Activated CD4-positive, alpha-beta memory T cell treated with anti-CD3 and anti-CD28 coated beads, Interleukin-2, amount 10 ng/mL, durations not matched to agents 7 days and 5 days (primary cell): ENCODE data around the gene OR10D3. TPM values are rescaled to one million over a fixed set of nuclear protein-coding genes. Genes with fewer than 3 reads are reported as not detected.
"Not testable (repeated sequence)": the region's sequence is repeated elsewhere in the genome, so short reads cannot be mapped to it uniquely, and the experiment has no call there.

ENCODE experiments used
- CTCF ChIA-PET: fragments of 350-600 bp; sonication (Branson Sonifier 250); formaldehyde crosslinking; loops from one replicate; lab custom pipeline; 2021; ENCODE audit warnings: antibody characterized with exemption, inconsistent platforms; lab: Charles Lee
- POLR2A ChIA-PET: fragments of 350-600 bp; sonication (Branson Sonifier 250); formaldehyde crosslinking; loops from one replicate; lab custom pipeline; 2021; ENCODE audit warnings: antibody characterized with exemption; lab: Charles Lee
- DNase-seq: peaks from one replicate; pipeline ENCODE4 v3.0.0-alpha.2; 2020
- H3K27ac Mint-ChIP-seq: one replicate; pipeline ENCODE4 v1.8.0; 2021; ENCODE audit warnings: mild to moderate bottlenecking, mixed read lengths
- H3K27me3 Mint-ChIP-seq: one replicate; pipeline ENCODE4 v1.8.0; 2021; ENCODE audit warnings: mixed read lengths
- H3K36me3 Mint-ChIP-seq: one replicate; pipeline ENCODE4 v1.8.0; 2021; ENCODE audit warnings: low read depth, mixed read lengths
- H3K4me1 Mint-ChIP-seq: one replicate; pipeline ENCODE4 v1.8.0; 2021; ENCODE audit warnings: mixed read lengths
- H3K4me3 Mint-ChIP-seq: one replicate; pipeline ENCODE4 v1.8.0; 2021; ENCODE audit warnings: mild to moderate bottlenecking, mixed read lengths
- H3K9me3 Mint-ChIP-seq: one replicate; pipeline ENCODE4 v1.8.0; 2021; ENCODE audit warnings: mixed read lengths
- total RNA-seq, 2 experiments: library from RNA; stranded (reverse); gene quantifications; one replicate each; pipeline ENCODE4 v1.2.3, GENCODE V29; 2021

Gene OR10D3, protein sequence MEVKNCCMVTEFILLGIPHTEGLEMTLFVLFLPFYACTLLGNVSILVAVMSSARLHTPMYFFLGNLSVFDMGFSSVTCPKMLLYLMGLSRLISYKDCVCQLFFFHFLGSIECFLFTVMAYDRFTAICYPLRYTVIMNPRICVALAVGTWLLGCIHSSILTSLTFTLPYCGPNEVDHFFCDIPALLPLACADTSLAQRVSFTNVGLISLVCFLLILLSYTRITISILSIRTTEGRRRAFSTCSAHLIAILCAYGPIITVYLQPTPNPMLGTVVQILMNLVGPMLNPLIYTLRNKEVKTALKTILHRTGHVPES
- total RNA-seq: not detected

DNA sequence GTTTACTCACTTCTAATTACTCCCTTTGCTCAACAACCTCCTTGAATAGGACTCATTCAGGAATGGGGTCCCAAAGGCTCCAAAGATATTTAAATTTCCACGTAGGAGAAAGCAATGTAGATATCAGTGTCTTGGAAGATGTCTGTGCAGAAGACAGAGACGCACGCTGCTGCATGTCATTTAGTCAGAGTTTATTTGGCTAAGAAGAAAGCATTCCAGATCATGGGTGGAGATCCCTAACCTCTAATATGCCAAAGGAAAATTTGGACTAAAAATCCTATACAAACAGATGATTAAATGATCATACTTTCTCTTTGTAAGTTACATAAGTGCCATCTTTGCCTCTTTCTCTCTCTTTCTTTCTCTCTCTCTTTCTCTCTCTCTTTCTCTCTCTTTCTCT, at the start of gene OR10D3:
Gene OR10D3, plus strand, starts transcription at position 278 of the 400 bp plus-strand sequence. CDS start 1,925 bp downstream, outside the sequence.
- no peak within 1 kb of the TSS for H3K4me3 Mint-ChIP-seq
- no peaks in the 10 kb centered on the region for H3K36me3 Mint-ChIP-seq
- H3K4me1 Mint-ChIP-seq: no peaks in the 10 kb centered on the region
- POLR2A ChIA-PET: no interaction called here
- no peak within 1 kb of the TSS for H3K27ac Mint-ChIP-seq
- peaks cover 9% of the 10 kb centered on the region for H3K27me3 Mint-ChIP-seq
- CTCF ChIA-PET: no interaction called here
- H3K9me3 Mint-ChIP-seq: no peaks in the 10 kb centered on the region
- DNase-seq: no peak

- H3K36me3 Mint-ChIP-seq: no peaks in the 10 kb centered on the region
- H3K27ac Mint-ChIP-seq: no peak overlapping the region
- no peaks in the 10 kb centered on the region for H3K9me3 Mint-ChIP-seq
- H3K4me1 Mint-ChIP-seq: no peaks in the 10 kb centered on the region
- ChIA-PET POLR2A (no interaction called here), CTCF (no interaction called here)
- no peak overlapping the region for H3K4me3 Mint-ChIP-seq
- no peak for DNase-seq
- H3K27me3 Mint-ChIP-seq: no peaks in the 10 kb centered on the region
These were observed 40.1 kb upstream of the OR10D3 start for GRCh38 chr11:124143034-124143433.

GRCh38 chr11:124147951-124148350, 35.2 kb upstream of the OR10D3 start:
- Mint-ChIP-seq H3K27ac (no peak overlapping the region), H3K27me3 (peaks cover 3% of the 10 kb centered on the region), H3K36me3 (no peaks in the 10 kb centered on the region), H3K4me3 (no peak overlapping the region), H3K9me3 (no peaks in the 10 kb centered on the region), H3K4me1 (no peaks in the 10 kb centered on the region)
- POLR2A ChIA-PET: no interaction called here
- no peak for DNase-seq
- CTCF ChIA-PET: no interaction called here

DNA sequence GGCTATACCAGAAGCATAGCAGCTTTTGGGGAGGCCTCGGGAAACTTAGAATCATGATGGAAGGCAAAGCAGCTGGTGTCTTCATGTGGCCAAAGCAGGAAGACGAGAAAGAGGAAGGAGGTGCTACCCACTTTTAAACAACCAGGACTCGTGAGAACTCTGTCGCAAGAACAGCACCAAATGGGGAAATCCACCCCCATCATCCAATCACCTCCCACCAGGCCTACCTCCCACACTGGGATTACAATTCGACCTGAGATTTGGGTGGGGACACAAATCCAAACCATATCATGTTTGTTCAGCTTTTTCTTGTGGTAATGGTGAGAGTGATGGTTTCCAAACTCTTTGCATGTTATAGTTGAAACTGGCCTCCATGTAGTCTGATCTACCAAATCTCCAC, 32.5 kb upstream of the OR10D3 start:
- H3K4me3 Mint-ChIP-seq: no peak overlapping the region
- no peaks in the 10 kb centered on the region for H3K4me1 Mint-ChIP-seq
- no peaks in the 10 kb centered on the region for H3K36me3 Mint-ChIP-seq
- H3K27ac Mint-ChIP-seq: no peak overlapping the region
- POLR2A ChIA-PET: no interaction called here
- CTCF ChIA-PET: no interaction called here
- DNase-seq: no peak
- peaks cover 3% of the 10 kb centered on the region for H3K27me3 Mint-ChIP-seq
- H3K9me3 Mint-ChIP-seq: no peaks in the 10 kb centered on the region

GRCh38 chr11:124152770-124153407, 30.3 kb upstream of the OR10D3 start:
- DNase-seq: no peak
- H3K9me3 Mint-ChIP-seq: no peaks in the 10 kb centered on the region
- no peak overlapping the region for H3K27ac Mint-ChIP-seq
- H3K27me3 Mint-ChIP-seq: peaks cover 4% of the 10 kb centered on the region
- no peak overlapping the region for H3K4me3 Mint-ChIP-seq
- POLR2A ChIA-PET: no interaction called here
- CTCF ChIA-PET: interaction anchor here (1.7 kb wide), 1 partner anchor 84 kb away, joined by 4 read pairs; no protein-coding TSS in a partner anchor
- no peaks in the 10 kb centered on the region for H3K36me3 Mint-ChIP-seq
- no peaks in the 10 kb centered on the region for H3K4me1 Mint-ChIP-seq

- CTCF ChIA-PET: interaction anchor here (1.7 kb wide), 1 partner anchor 85 kb away, joined by 4 read pairs; no protein-coding TSS in a partner anchor
These were observed 29.3 kb upstream of the OR10D3 start for GRCh38 chr11:124153821-124154220.

GRCh38 chr11:124159481-124159880, 23.7 kb upstream of the OR10D3 start:
- no peak for DNase-seq
- H3K27ac Mint-ChIP-seq: no peak overlapping the region
- peaks cover 5% of the 10 kb centered on the region for H3K27me3 Mint-ChIP-seq
- H3K4me1 Mint-ChIP-seq: no peaks in the 10 kb centered on the region
- no peak overlapping the region for H3K4me3 Mint-ChIP-seq
- H3K36me3 Mint-ChIP-seq: no peaks in the 10 kb centered on the region
- H3K9me3 Mint-ChIP-seq: no peaks in the 10 kb centered on the region
- POLR2A ChIA-PET: no interaction called here
- CTCF ChIA-PET: interaction anchor here (1.6 kb wide), 1 partner anchor 88 kb away, joined by 7 read pairs; no protein-coding TSS in a partner anchor

More at GRCh38 chr11:124153821-124154220, 29.3 kb upstream of the OR10D3 start:
- H3K4me1 Mint-ChIP-seq: no peaks in the 10 kb centered on the region
- no peaks in the 10 kb centered on the region for H3K36me3 Mint-ChIP-seq
- POLR2A ChIA-PET: no interaction called here
- no peak overlapping the region for H3K27ac Mint-ChIP-seq
- H3K4me3 Mint-ChIP-seq: no peak overlapping the region
- peaks cover 4% of the 10 kb centered on the region for H3K27me3 Mint-ChIP-seq
- no peaks in the 10 kb centered on the region for H3K9me3 Mint-ChIP-seq
- DNase-seq: no peak

DNA sequence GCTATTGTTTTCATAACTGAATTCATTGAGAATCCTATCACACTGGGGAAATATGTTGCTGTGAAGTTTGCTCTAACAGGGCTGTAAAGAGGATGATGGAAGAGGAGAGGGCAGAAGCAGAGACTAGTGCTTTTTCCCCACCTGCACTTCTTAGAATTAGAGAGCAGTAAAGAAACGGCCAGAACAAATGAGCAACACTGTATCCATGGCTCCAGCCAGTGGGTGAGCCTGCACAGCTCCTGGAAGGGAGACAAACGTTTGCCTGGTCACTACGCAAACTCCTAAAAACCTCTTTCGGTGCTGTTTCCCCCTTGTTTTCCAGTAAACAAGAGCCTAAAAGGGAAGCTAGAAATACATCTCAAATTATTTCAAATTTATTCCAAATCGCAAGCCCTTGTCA, 22.2 kb upstream of the OR10D3 start:
- Mint-ChIP-seq H3K36me3 (no peaks in the 10 kb centered on the region), H3K4me1 (no peaks in the 10 kb centered on the region), H3K9me3 (no peaks in the 10 kb centered on the region), H3K27me3 (peaks cover 4% of the 10 kb centered on the region), H3K4me3 (no peak overlapping the region), H3K27ac (no peak overlapping the region)
- POLR2A ChIA-PET: interaction anchor here (0.6 kb wide), 1 partner anchor 45 kb away, joined by 3 read pairs; no protein-coding TSS in a partner anchor
- CTCF ChIA-PET: no interaction called here
- DNase-seq: no peak

- Mint-ChIP-seq H3K27ac (no peak overlapping the region), H3K4me3 (no peak overlapping the region), H3K27me3 (peaks cover 1% of the 10 kb centered on the region), H3K4me1 (no peaks in the 10 kb centered on the region), H3K9me3 (no peaks in the 10 kb centered on the region), H3K36me3 (no peaks in the 10 kb centered on the region)
- ChIA-PET CTCF (no interaction called here), POLR2A (no interaction called here)
- no peak for DNase-seq
These were observed 15.3 kb upstream of the OR10D3 start for GRCh38 chr11:124167826-124168231.

- POLR2A ChIA-PET: no interaction called here
- no peaks in the 10 kb centered on the region for H3K27me3 Mint-ChIP-seq
- no peak overlapping the region for H3K4me3 Mint-ChIP-seq
- H3K9me3 Mint-ChIP-seq: no peaks in the 10 kb centered on the region
- H3K27ac Mint-ChIP-seq: no peak overlapping the region
- no peaks in the 10 kb centered on the region for H3K4me1 Mint-ChIP-seq
- no peak for DNase-seq
- no peaks in the 10 kb centered on the region for H3K36me3 Mint-ChIP-seq
- CTCF ChIA-PET: no interaction called here
These were observed 14.3 kb upstream of the OR10D3 start for GRCh38 chr11:124168796-124169195.

DNA sequence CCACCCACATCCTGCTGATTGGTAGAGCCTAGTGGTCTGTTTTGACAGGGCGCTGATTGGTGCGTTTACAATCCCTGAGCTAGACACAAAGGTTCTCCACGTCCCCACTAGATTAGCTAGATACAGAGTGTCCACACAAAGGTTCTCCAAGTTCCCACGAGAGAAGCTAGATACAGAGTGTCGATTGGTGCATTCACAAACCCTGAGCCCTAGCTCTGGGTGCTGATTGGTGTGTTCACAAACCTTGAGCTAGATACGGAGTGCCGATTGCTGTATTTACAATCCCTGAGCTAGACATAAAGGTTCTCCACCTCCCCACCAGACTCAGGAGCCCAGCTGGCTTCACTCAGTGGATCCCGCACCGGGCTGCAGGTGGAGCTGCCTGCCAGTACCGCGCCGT, 12.8 kb upstream of the OR10D3 start:
- H3K36me3 Mint-ChIP-seq, POLR2A ChIA-PET, H3K9me3 Mint-ChIP-seq, H3K27ac Mint-ChIP-seq, CTCF ChIA-PET, DNase-seq, H3K4me1 Mint-ChIP-seq, H3K4me3 Mint-ChIP-seq, H3K27me3 Mint-ChIP-seq: not testable (repeated sequence)

DNA sequence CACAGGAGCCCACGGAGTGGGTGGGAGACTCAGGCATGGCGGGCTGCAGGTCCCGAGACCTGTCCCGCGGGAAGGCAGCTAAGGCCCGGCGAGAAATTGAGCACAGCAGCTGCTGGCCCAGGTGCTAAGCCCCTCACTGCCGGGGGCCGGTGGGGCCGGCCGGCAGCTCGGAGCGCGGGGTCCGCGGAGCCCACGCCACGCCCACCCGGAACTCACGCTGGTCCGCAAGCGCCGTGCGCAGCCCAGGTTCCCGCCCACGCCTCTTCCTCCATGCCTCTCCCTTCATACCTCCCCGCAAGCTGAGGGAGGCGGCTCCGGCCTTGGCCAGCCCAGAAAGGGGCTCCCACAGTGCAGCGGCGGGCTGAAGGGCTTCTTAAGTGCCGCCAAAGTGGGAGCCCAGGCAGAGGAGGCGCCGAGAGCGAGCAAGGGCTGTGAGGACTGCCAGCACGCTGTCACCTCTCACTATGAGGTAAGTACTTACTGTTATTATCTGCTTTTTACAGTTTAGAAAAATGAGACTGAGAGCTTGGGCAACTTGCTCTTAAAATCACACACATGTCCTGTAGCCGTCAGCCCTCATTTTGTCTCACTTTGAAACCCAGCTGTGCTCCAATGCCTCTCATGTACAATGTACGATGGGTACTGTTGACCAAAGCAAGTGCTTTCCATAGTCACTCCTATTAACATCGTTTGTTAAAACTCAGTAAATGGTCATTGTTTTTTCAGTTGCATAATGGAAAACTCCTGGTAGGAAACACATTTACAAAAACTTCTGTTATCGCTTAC, 12.2 kb upstream of the OR10D3 start:
- Mint-ChIP-seq H3K27ac (no peak overlapping the region), H3K36me3 (no peaks in the 10 kb centered on the region), H3K4me3 (no peak overlapping the region), H3K27me3 (no peaks in the 10 kb centered on the region), H3K4me1 (no peaks in the 10 kb centered on the region), H3K9me3 (no peaks in the 10 kb centered on the region)
- POLR2A ChIA-PET: no interaction called here
- no peak for DNase-seq
- CTCF ChIA-PET: no interaction called here

DNA sequence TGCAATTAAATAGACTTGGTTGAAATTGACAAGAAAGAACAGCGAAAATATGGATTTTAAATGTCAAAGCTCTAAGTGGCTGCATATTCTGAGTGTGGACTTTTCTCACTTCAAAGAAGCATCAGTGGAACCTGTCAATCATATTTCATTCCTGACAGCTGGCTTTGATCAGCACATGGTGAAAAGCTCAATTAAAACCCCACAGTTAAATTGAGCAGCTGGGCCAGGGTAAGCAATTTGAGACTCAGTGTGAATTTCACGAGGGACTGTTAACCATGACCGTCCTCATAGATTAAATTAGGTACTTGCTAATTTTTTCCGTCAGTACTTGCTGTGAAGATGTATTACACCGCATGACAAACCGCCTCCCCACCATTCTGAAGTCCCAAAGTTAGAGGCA, 11.0 kb upstream of the OR10D3 start:
- Mint-ChIP-seq H3K4me1 (no peaks in the 10 kb centered on the region), H3K27ac (no peak overlapping the region), H3K4me3 (no peak overlapping the region), H3K9me3 (no peaks in the 10 kb centered on the region), H3K27me3 (no peaks in the 10 kb centered on the region), H3K36me3 (no peaks in the 10 kb centered on the region)
- ChIA-PET POLR2A (no interaction called here), CTCF (no interaction called here)
- no peak for DNase-seq
